Liver (tissue), 3 donors: Measurements from ENCODE around the gene ISOC1.

Experiments used
- ATF3 ChIP-seq: IDR thresholded peaks from 2 replicates; pipeline ENCODE4 v1.6.1; 2016; ENCODE audit warnings: antibody characterized with exemption
- JUND ChIP-seq, 2 donors: IDR thresholded peaks; 2 replicates each; pipeline ENCODE4 v1.6.1; 2016; ENCODE audit warnings: antibody characterized with exemption in 2 of 2
- RAD21 ChIP-seq, 2 donors: IDR thresholded peaks; 2 replicates each; pipeline ENCODE4 v1.6.1; 2016; ENCODE audit warnings: antibody characterized with exemption in 2 of 2, mild to moderate bottlenecking in 2 of 2
- TF ChIP-seq, protein P1 (sequence below): fragments of 150-350 bp; IDR thresholded peaks from 2 replicates; pipeline ENCODE4 v1.5.1; 2017; ENCODE audit warnings: improper control_type of control experiment, low read depth, low read length; ENCODE audit not compliant: missing input control
- TF ChIP-seq, protein P2 (sequence below): IDR thresholded peaks from 2 replicates; pipeline ENCODE4 v1.6.1; 2016; ENCODE audit warnings: antibody characterized with exemption
- donor health status: healthy.
- donor health status: healthy.

DNA sequence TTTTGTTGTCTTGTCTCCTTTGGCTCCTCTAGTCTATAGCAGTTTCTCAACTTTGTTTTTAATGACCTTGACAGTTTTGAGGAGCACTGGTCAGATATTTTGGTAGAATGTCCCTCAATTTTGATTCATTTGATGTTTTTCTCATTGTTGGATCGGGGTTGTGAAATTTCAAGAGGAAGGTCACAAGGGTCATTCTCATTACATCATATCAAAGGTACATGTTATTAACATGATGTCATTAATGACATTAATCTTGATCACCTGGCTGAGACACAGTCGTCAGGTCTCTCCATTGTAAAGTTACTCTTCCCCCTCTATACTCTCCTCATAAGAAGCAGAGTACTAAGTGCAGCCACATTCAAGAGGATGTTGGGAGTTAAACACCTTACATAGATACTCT lies 7.2 kb downstream of the ISOC1 start:
- TF ChIP-seq, protein P1, sequence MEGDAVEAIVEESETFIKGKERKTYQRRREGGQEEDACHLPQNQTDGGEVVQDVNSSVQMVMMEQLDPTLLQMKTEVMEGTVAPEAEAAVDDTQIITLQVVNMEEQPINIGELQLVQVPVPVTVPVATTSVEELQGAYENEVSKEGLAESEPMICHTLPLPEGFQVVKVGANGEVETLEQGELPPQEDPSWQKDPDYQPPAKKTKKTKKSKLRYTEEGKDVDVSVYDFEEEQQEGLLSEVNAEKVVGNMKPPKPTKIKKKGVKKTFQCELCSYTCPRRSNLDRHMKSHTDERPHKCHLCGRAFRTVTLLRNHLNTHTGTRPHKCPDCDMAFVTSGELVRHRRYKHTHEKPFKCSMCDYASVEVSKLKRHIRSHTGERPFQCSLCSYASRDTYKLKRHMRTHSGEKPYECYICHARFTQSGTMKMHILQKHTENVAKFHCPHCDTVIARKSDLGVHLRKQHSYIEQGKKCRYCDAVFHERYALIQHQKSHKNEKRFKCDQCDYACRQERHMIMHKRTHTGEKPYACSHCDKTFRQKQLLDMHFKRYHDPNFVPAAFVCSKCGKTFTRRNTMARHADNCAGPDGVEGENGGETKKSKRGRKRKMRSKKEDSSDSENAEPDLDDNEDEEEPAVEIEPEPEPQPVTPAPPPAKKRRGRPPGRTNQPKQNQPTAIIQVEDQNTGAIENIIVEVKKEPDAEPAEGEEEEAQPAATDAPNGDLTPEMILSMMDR: no peak
- TF ChIP-seq ATF3 (no peak), RAD21 (IDR thresholded peaks at IDR 0.05) (no peak), JUND (IDR thresholded peaks at IDR 0.05) (peak; percentile 11 to 43)
- TF ChIP-seq, protein P2, sequence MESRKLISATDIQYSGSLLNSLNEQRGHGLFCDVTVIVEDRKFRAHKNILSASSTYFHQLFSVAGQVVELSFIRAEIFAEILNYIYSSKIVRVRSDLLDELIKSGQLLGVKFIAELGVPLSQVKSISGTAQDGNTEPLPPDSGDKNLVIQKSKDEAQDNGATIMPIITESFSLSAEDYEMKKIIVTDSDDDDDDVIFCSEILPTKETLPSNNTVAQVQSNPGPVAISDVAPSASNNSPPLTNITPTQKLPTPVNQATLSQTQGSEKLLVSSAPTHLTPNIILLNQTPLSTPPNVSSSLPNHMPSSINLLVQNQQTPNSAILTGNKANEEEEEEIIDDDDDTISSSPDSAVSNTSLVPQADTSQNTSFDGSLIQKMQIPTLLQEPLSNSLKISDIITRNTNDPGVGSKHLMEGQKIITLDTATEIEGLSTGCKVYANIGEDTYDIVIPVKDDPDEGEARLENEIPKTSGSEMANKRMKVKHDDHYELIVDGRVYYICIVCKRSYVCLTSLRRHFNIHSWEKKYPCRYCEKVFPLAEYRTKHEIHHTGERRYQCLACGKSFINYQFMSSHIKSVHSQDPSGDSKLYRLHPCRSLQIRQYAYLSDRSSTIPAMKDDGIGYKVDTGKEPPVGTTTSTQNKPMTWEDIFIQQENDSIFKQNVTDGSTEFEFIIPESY: no peak
